Femur (tissue), 1 donor: Measurements from ENCODE around the gene MAP2K1.

Experiments used
- DNase-seq: peaks from one replicate; pipeline ENCODE4 v3.0.0-alpha.2; 2017

The MAP2K1 gene

GRCh38 chr15:66394472-66394871, 7.8 kb downstream of the MAP2K1 start:
- no peak for DNase-seq

- DNase-seq: no peak
Observed at GRCh38 chr15:66394915-66395314, 8.2 kb downstream of the MAP2K1 start.

GRCh38 chr15:66399276-66399675, 12.6 kb downstream of the MAP2K1 start:
- no peak for DNase-seq

GRCh38 chr15:66400351-66400774, 13.7 kb downstream of the MAP2K1 start:
- DNase-seq: no peak

GRCh38 chr15:66401130-66402021, 14.7 kb downstream of the MAP2K1 start:
- no peak for DNase-seq

- DNase-seq: no peak
Observed at GRCh38 chr15:66402761-66403284, 16.1 kb downstream of the MAP2K1 start.

- no peak for DNase-seq
Observed at GRCh38 chr15:66403323-66403722, 16.6 kb downstream of the MAP2K1 start.

GRCh38 chr15:66404122-66404521, 17.4 kb downstream of the MAP2K1 start:
- no peak for DNase-seq

- no peak for DNase-seq
Observed at GRCh38 chr15:66404532-66404931, 17.8 kb downstream of the MAP2K1 start.

GRCh38 chr15:66405007-66405406, 18.3 kb downstream of the MAP2K1 start:
- no peak for DNase-seq

- DNase-seq: no peak
Observed at GRCh38 chr15:66405615-66406014, 18.9 kb downstream of the MAP2K1 start.

- no peak for DNase-seq
Observed at GRCh38 chr15:66408254-66408653, 21.5 kb downstream of the MAP2K1 start.

GRCh38 chr15:66408675-66409282, 22.1 kb downstream of the MAP2K1 start:
- no peak for DNase-seq

GRCh38 chr15:66409565-66410108, 22.9 kb downstream of the MAP2K1 start:
- no peak for DNase-seq

- no peak for DNase-seq
Observed at GRCh38 chr15:66411190-66411589, 24.5 kb downstream of the MAP2K1 start.

GRCh38 chr15:66412220-66412619, 25.5 kb downstream of the MAP2K1 start:
- DNase-seq: no peak

- no peak for DNase-seq
Observed at GRCh38 chr15:66413579-66413978, 26.9 kb downstream of the MAP2K1 start.

- DNase-seq: no peak
Observed at GRCh38 chr15:66415360-66415759, 28.6 kb downstream of the MAP2K1 start.

GRCh38 chr15:66417736-66418135, 31.0 kb downstream of the MAP2K1 start:
- no peak for DNase-seq

GRCh38 chr15:66419471-66419870, 32.8 kb downstream of the MAP2K1 start:
- DNase-seq: no peak

- no peak for DNase-seq
Observed at GRCh38 chr15:66422347-66422746, 35.6 kb downstream of the MAP2K1 start.

- DNase-seq: no peak
Observed at GRCh38 chr15:66423149-66423548, 36.4 kb downstream of the MAP2K1 start.

- no peak for DNase-seq
Observed at GRCh38 chr15:66424963-66425612, 38.4 kb downstream of the MAP2K1 start.
